Measurements from ENCODE around the gene PREPL.

Gene PREPL

DNA sequence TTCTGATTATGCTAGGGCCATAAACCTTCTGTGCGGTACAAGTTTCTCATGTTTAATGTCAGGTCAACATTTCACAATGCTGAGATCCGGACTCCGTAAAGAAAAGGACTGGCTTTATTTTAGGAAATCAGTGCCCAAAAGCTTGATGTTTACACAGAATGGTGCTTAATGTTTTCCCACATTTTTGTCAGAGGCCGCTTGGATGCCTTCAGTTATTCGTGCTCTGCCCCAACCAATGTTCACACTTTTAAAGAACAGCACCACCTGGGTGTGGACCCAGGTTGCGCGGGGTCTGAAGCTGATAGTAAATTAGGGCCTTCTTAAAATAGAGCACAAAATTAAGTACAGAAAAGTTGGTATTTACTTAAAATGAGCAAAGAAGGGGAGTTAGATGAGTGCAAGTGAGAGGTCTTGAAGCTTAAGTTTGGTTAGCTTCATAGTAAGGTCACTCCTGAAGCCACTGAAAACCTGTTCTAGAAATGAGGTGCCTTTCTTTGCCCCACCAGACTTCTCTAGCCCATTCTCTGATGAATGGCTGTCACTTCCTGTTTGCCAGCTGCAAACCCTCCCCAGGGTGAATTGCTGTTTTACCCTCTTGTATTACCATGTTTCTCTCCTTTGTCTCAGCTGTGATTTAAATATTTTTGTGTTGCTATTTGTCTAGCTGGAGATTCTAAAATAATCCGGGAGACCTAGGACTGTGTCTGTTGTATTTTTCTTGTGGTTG, 65.5 kb downstream of the PREPL start:
- Histone ChIP-seq H3K4me1 (ENCODE audit: low read length) (0 out of 2 replicates have a peak, but pooled peaks cover 3% of the 10 kb centered on the region), H3K4me2 (ENCODE audit: low read length) (no peak overlapping the region), H2AFZ (ENCODE audit: low read depth, low read length) (peak overlapping the region; percentile 10; the same call in 1 of the 2 replicates), H3K9ac (ENCODE audit: low read length) (no peak overlapping the region), H3K4me3 (ENCODE audit: low read length) (no peak overlapping the region), H3K36me3 (replicated peaks; ENCODE audit: low read depth, low read length) (no peaks in the 10 kb centered on the region), H3K79me2 (ENCODE audit: low read length) (no peaks in the 10 kb centered on the region), H3K9me3 (ENCODE audit: insufficient read depth, low read length) (no peaks in the 10 kb centered on the region), H3K27me3 (ENCODE audit: low read depth, low read length) (peaks cover 9% of the 10 kb centered on the region), H4K20me1 (ENCODE audit: insufficient read depth, low read length) (no peaks in the 10 kb centered on the region), H3K27ac (ENCODE audit: low read length) (no peak overlapping the region)
- TF ChIP-seq, protein P1, sequence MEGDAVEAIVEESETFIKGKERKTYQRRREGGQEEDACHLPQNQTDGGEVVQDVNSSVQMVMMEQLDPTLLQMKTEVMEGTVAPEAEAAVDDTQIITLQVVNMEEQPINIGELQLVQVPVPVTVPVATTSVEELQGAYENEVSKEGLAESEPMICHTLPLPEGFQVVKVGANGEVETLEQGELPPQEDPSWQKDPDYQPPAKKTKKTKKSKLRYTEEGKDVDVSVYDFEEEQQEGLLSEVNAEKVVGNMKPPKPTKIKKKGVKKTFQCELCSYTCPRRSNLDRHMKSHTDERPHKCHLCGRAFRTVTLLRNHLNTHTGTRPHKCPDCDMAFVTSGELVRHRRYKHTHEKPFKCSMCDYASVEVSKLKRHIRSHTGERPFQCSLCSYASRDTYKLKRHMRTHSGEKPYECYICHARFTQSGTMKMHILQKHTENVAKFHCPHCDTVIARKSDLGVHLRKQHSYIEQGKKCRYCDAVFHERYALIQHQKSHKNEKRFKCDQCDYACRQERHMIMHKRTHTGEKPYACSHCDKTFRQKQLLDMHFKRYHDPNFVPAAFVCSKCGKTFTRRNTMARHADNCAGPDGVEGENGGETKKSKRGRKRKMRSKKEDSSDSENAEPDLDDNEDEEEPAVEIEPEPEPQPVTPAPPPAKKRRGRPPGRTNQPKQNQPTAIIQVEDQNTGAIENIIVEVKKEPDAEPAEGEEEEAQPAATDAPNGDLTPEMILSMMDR (IDR thresholded peaks at IDR 0.05; ENCODE audit: low read depth, low read length), result peak; percentile 36
- no peak for TF ChIP-seq EZH2phosphoT487 (IDR thresholded peaks at IDR 0.05; ENCODE audit: low read depth)

DNA sequence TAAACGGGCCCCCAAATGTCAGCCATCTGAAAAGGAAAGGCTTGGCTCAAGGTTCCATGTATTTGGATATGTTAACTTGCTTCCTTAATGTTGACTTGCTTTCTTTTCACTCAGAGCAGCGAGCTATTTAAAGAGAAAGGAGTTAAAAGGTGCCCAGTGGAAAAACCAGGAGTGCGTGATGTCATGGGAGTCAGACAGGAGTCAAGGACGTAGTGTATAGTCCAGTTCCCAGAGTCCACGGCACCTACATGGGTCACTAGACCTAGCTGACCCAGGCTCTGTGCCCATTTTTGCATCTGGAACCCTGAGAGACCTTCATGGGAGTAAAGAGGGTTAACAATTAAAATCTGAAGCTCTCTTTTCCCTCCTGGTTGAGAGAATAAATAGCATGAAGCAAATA, 66.2 kb downstream of the PREPL start:
- TF ChIP-seq, protein P1 (IDR thresholded peaks at IDR 0.05; ENCODE audit: low read depth, low read length), result no peak
- TF ChIP-seq EZH2phosphoT487 (IDR thresholded peaks at IDR 0.05; ENCODE audit: low read depth), result no peak
- H3K4me3 ChIP-seq (ENCODE audit: low read length), result no peak overlapping the region
- no peak overlapping the region for H3K9ac ChIP-seq (ENCODE audit: low read length)
- no peak overlapping the region for H3K27ac ChIP-seq (ENCODE audit: low read length)
- no peaks in the 10 kb centered on the region for H3K9me3 ChIP-seq (ENCODE audit: insufficient read depth, low read length)
- no peaks in the 10 kb centered on the region for H3K36me3 ChIP-seq (replicated peaks; ENCODE audit: low read depth, low read length)
- no peak overlapping the region for H3K4me2 ChIP-seq (ENCODE audit: low read length)
- H3K79me2 ChIP-seq (ENCODE audit: low read length), result no peaks in the 10 kb centered on the region
- peaks cover 10% of the 10 kb centered on the region for H3K27me3 ChIP-seq (ENCODE audit: low read depth, low read length)
- H3K4me1 ChIP-seq (ENCODE audit: low read length), result 0 out of 2 replicates have a peak, but pooled peaks cover 3% of the 10 kb centered on the region
- no peaks in the 10 kb centered on the region for H4K20me1 ChIP-seq (ENCODE audit: insufficient read depth, low read length)
- H2AFZ ChIP-seq (ENCODE audit: low read depth, low read length), result no peak overlapping the region

DNA sequence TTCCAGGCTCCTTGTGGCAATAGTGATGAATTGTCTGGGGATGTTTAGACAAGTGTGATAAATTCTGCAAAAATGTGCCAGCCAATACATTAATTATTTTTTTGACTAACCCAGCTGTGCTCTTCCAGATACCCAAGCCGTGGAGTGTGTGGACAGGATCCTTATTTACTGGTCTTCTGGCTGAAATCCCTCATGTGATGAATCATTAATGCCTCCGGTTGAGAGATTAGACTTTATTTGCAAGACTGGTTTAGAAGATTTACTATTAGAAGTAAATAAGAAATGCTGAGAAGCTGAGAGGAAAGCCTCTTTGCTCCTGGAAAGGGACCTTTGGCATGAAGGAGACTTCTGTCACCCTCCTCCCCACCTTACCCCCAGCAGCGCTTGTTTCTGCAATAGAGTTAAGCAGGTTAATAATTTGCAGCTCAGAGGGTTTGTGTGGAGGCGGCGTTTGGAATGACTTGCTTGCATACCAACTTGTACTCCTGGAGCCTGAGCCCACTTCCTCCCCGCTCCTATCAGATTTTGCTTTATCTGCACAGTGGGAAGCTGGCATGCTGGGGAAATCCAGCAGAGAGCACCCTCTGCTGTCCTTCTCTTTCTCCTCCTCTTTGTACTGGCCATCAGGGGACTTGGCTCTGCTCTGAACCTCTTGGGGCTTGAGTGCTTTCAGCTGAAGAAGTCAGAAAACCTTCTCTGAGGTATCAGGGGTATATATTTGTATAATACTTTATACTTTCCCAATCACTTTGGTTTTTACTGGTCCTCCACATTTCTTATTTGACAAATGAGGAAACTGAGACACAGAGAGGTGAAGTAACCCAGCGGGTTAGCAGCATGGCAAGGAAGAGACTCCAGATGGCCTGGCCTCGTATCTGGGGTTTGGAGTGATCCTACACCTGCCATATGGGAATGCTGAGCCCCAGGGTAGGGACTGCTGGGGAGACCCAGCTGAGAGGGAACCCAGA, 69.7 kb downstream of the PREPL start:
- H3K9me3 ChIP-seq (ENCODE audit: insufficient read depth, low read length), result no peaks in the 10 kb centered on the region
- H3K4me2 ChIP-seq (ENCODE audit: low read length), result peak overlapping the region; percentile 40; the same call in 1 of the 2 replicates
- TF ChIP-seq EZH2phosphoT487 (IDR thresholded peaks at IDR 0.05; ENCODE audit: low read depth), result no peak
- TF ChIP-seq, protein P1 (IDR thresholded peaks at IDR 0.05; ENCODE audit: low read depth, low read length), result peak; percentile 63
- H3K79me2 ChIP-seq (ENCODE audit: low read length), result no peaks in the 10 kb centered on the region
- no peak overlapping the region; the same call in 1 of the 2 replicates for H2AFZ ChIP-seq (ENCODE audit: low read depth, low read length)
- H3K27ac ChIP-seq (ENCODE audit: low read length), result no peak overlapping the region
- H3K4me3 ChIP-seq (ENCODE audit: low read length), result no peak overlapping the region
- no peaks in the 10 kb centered on the region for H3K36me3 ChIP-seq (replicated peaks; ENCODE audit: low read depth, low read length)
- H3K4me1 ChIP-seq (ENCODE audit: low read length), result peaks cover 13% of the 10 kb centered on the region
- no peaks in the 10 kb centered on the region for H4K20me1 ChIP-seq (ENCODE audit: insufficient read depth, low read length)
- H3K9ac ChIP-seq (ENCODE audit: low read length), result no peak overlapping the region
- peaks cover 10% of the 10 kb centered on the region for H3K27me3 ChIP-seq (ENCODE audit: low read depth, low read length)

DNA sequence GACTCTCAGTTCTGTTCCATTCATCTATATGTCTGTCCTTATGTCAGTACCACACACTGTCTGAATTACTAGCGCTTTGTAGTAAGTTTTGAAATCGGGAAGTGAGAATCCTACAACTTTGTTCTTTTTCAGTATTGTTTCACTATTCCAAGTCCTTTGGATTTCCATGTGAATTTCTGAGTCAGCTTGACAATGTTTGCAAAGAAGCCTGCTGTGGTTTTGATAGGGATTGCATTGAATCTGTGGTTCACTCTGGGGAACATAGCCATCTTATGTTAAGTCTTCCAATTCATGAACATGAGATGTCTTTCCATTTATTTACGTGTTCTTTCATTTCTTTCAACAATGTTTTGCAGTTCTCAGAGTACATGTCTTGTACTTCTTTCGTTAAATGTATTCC, 71.0 kb downstream of the PREPL start:
- Histone ChIP-seq H3K4me1 (ENCODE audit: low read length) (peaks cover 13% of the 10 kb centered on the region), H3K9ac (ENCODE audit: low read length) (no peak overlapping the region), H3K27me3 (ENCODE audit: low read depth, low read length) (peaks cover 10% of the 10 kb centered on the region), H3K4me2 (ENCODE audit: low read length) (no peak overlapping the region), H3K4me3 (ENCODE audit: low read length) (no peak overlapping the region), H3K27ac (ENCODE audit: low read length) (no peak overlapping the region), H2AFZ (ENCODE audit: low read depth, low read length) (no peak overlapping the region), H3K36me3 (replicated peaks; ENCODE audit: low read depth, low read length) (no peaks in the 10 kb centered on the region), H3K9me3 (ENCODE audit: insufficient read depth, low read length) (no peaks in the 10 kb centered on the region), H4K20me1 (ENCODE audit: insufficient read depth, low read length) (no peaks in the 10 kb centered on the region), H3K79me2 (ENCODE audit: low read length) (no peaks in the 10 kb centered on the region)
- TF ChIP-seq, protein P1 (IDR thresholded peaks at IDR 0.05; ENCODE audit: low read depth, low read length), result no peak
- TF ChIP-seq EZH2phosphoT487 (IDR thresholded peaks at IDR 0.05; ENCODE audit: low read depth), result no peak
